ENCODE measurements around the gene CREG2. TPM values are rescaled to one million over a fixed set of nuclear protein-coding genes. Genes with fewer than 3 reads are reported as not detected.

CREG2 gene
- total RNA-seq, 1 donor from 2014 or later, result not detected

- ATAC-seq, result no peak
- no peak for DNase-seq (ENCODE audit: missing footprints)
- intact Hi-C loops (cut with DNase I), result no loop called here
Measured at GRCh38 chr2:101300836-101301235, 86.5 kb downstream of the CREG2 start.

- DNase-seq (ENCODE audit: missing footprints) (no peak), ATAC-seq (no peak)
- intact Hi-C loops (cut with DNase I), result no loop called here
Measured at GRCh38 chr2:101300164-101300563, 87.1 kb downstream of the CREG2 start.

GRCh38 chr2:101299604-101300003, 87.7 kb downstream of the CREG2 start:
- DNase-seq (ENCODE audit: missing footprints), result no peak
- intact Hi-C loops (cut with DNase I), result no loop called here
- ATAC-seq, result no peak

GRCh38 chr2:101297383-101297782, 89.9 kb downstream of the CREG2 start:
- DNase-seq (ENCODE audit: missing footprints) (no peak), ATAC-seq (no peak)
- intact Hi-C loops (cut with DNase I), result no loop called here

GRCh38 chr2:101296371-101296770, 90.9 kb downstream of the CREG2 start:
- intact Hi-C loops (cut with DNase I), result no loop called here
- no peak for ATAC-seq
- no peak for DNase-seq (ENCODE audit: missing footprints)

GRCh38 chr2:101295895-101296294, 91.4 kb downstream of the CREG2 start:
- no peak for DNase-seq (ENCODE audit: missing footprints)
- intact Hi-C loops (cut with DNase I), result no loop called here
- ATAC-seq, result no peak

Small RNA genes within 50 kb of the gene (microRNA-seq; reads per million reads assigned to microRNA genes)
- 2.5 reads per million for gene MIR5696

Other genes with a start within 250 kb of the CREG2 start
- gene TBC1D8, start 236.1 kb downstream of the CREG2 start, total RNA-seq, result 37.9 TPM
- gene CNOT11, start 134.6 kb downstream of the CREG2 start, total RNA-seq, result 39.0 TPM
- 15.6 TPM for gene RNF149, start 78.8 kb downstream of the CREG2 start, total RNA-seq
- gene RFX8, start 87.6 kb upstream of the CREG2 start, total RNA-seq, result not detected